ENCODE data around the gene ARHGAP5.

GRCh38 chr14:32167907-32168306 is 90.8 kb downstream of the ARHGAP5 start:
- TF ChIP-seq CTCF (IDR thresholded peaks at IDR 0.05; ENCODE audit: low read length) (no peak), EZH2 (IDR thresholded peaks at IDR 0.05; ENCODE audit: borderline replicate concordance, low read length) (no peak)

Data from OCI-LY1 (cell line).